ENCODE results near the gene AMFR. TPM values are rescaled to one million over a fixed set of nuclear protein-coding genes. Genes with fewer than 3 reads are reported as not detected.

The AMFR gene
- total and polyA plus RNA-seq, 2 of the 13 experiments (the other 11 are each of a cell fraction or from before 2014, with no cell fraction given) = 52.9 to 108 TPM

- TF ChIP-seq HNF4A (CRISPR knock-in tag; IDR thresholded peaks at IDR 0.05) = peak; percentile 30; the same call in 1 of the 2 replicates
- TF ChIP-seq ZFP82 (CRISPR knock-in tag; IDR thresholded peaks at IDR 0.05; ENCODE audit: borderline replicate concordance) = no peak
- TF ChIP-seq ZNF883 (CRISPR knock-in tag; IDR thresholded peaks at IDR 0.05; ENCODE audit: not compliant biosample characterization) = peak; percentile 33
Measured at GRCh38 chr16:56348168-56349085, 76.9 kb downstream of the AMFR start (continued).

- FAIRE-seq = no peak
- Histone ChIP-seq H3K27ac (ENCODE audit: extremely low read length, insufficient read depth, low read length) (no peak overlapping the region), H3K9ac (ENCODE audit: insufficient read depth, low read depth, low read length) (no peak overlapping the region), H3K36me3 (replicated peaks in 1 of 2; ENCODE audit: control insufficient read depth in 1 of 2, insufficient read depth in 2 of 2, low read length in 2 of 2) (no peaks in the 10 kb centered on the region), H3K4me3 (replicated peaks in 1 of 3; ENCODE audit: insufficient read depth in 1 of 3, low read depth in 2 of 3, low read length in 3 of 3) (no peak overlapping the region), H2AFZ (ENCODE audit: low read length) (no peak overlapping the region), H3K4me2 (ENCODE audit: low read depth, low read length) (no peak overlapping the region), H3K27me3 (ENCODE audit: control insufficient read depth in 1 of 2, insufficient read depth in 2 of 2, low read length in 2 of 2) (peaks cover 6 to 47% of the 10 kb centered on the region in 2 experiments; a peak in 4 of 5 replicates), H3K9me3 (ENCODE audit: low read length) (no peaks in the 10 kb centered on the region), H3K79me2 (ENCODE audit: insufficient read depth, low read length) (no peaks in the 10 kb centered on the region), H3K4me1 (ENCODE audit: insufficient read depth, low read length) (peaks cover 22% of the 10 kb centered on the region), H4K20me1 (ENCODE audit: insufficient read depth, low read length) (no peaks in the 10 kb centered on the region)
- no peak for DNase-seq (ENCODE audit: low spot score)
- POLR2A ChIA-PET = no interaction called here
- 42% methylated on average over 11 of the region's 11 CpGs for WGBS (ENCODE audit: low lambda C conversion rate)
- intact Hi-C loops (cut with micrococcal nuclease; ENCODE audit: unreplicated experiment) (no loop called here), in situ Hi-C loops (cut with HindIII; ENCODE audit: extremely low pct_ligation_motif_present, low pct_unique_long_range_greater_than_20kb) (no loop called here)
- no TSS peak for BruUV-seq (replicated peaks)
- CTCF ChIA-PET (ENCODE audit: low intra/inter-chr PET ratio, low total read pairs) = no interaction called here
- no peak for ATAC-seq
- no peak for TF ChIP-seq JUND (CRISPR knock-in tag; IDR thresholded peaks at IDR 0.05)
- no peak for TF ChIP-seq MAFF (IDR thresholded peaks at IDR 0.05; ENCODE audit: low read depth, low read length)
- no peak for TF ChIP-seq RARG (CRISPR knock-in tag; IDR thresholded peaks at IDR 0.05; ENCODE audit: low read depth)
- no peak for TF ChIP-seq ZNF207 (IDR thresholded peaks at IDR 0.05; ENCODE audit: borderline replicate concordance)
- no peak for TF ChIP-seq ZNF557 (CRISPR knock-in tag; IDR thresholded peaks at IDR 0.05)
- no peak for TF ChIP-seq ZNF672 (CRISPR knock-in tag; IDR thresholded peaks at IDR 0.05)
- TF ChIP-seq KMT2A (CRISPR knock-in tag; IDR thresholded peaks at IDR 0.05) = no peak
- TF ChIP-seq AHDC1 (CRISPR knock-in tag; IDR thresholded peaks at IDR 0.05; ENCODE audit: borderline replicate concordance) = no peak
- TF ChIP-seq FOXK2 (IDR thresholded peaks at IDR 0.05) = no peak
- TF ChIP-seq ZNF556 (CRISPR knock-in tag; IDR thresholded peaks at IDR 0.05; ENCODE audit: borderline replicate concordance) = no peak
Measured at GRCh38 chr16:56347670-56348069, 77.7 kb downstream of the AMFR start.
